Measurements from ENCODE around the gene SYNE4.

Gene SYNE4

GRCh38 chr19:36031308-36031707 lies 22.7 kb upstream of the SYNE4 start:
- no peak for TF ChIP-seq CTCF (IDR thresholded peaks at IDR 0.05; ENCODE audit: borderline replicate concordance, insufficient read depth, low read depth, low read length)

GRCh38 chr19:36030264-36031148 lies 21.9 kb upstream of the SYNE4 start:
- TF ChIP-seq CTCF (IDR thresholded peaks at IDR 0.05; ENCODE audit: borderline replicate concordance, insufficient read depth, low read depth, low read length), result peak; percentile 19; the same call in 1 of the 2 replicates
- no peak overlapping the region for H3K4me3 ChIP-seq (ENCODE audit: low read depth, low read length)

More at GRCh38 chr19:36031308-36031707, 22.7 kb upstream of the SYNE4 start:
- H3K4me3 ChIP-seq (ENCODE audit: low read depth, low read length), result no peak overlapping the region

GRCh38 chr19:36028313-36029041 lies 19.9 kb upstream of the SYNE4 start:
- H3K4me3 ChIP-seq (ENCODE audit: low read depth, low read length), result no peak overlapping the region
- no peak for TF ChIP-seq CTCF (IDR thresholded peaks at IDR 0.05; ENCODE audit: borderline replicate concordance, insufficient read depth, low read depth, low read length)

- H3K4me3 ChIP-seq (ENCODE audit: low read depth, low read length), result no peak overlapping the region
- no peak for TF ChIP-seq CTCF (IDR thresholded peaks at IDR 0.05; ENCODE audit: borderline replicate concordance, insufficient read depth, low read depth, low read length)
These were observed 19.1 kb upstream of the SYNE4 start for GRCh38 chr19:36027696-36028095.

GRCh38 chr19:36026091-36026876 lies 17.7 kb upstream of the SYNE4 start:
- H3K4me3 ChIP-seq (ENCODE audit: low read depth, low read length), result no peak overlapping the region
- TF ChIP-seq CTCF (IDR thresholded peaks at IDR 0.05; ENCODE audit: borderline replicate concordance, insufficient read depth, low read depth, low read length), result no peak

GRCh38 chr19:36025541-36025940 lies 16.9 kb upstream of the SYNE4 start:
- no peak overlapping the region for H3K4me3 ChIP-seq (ENCODE audit: low read depth, low read length)
- no peak for TF ChIP-seq CTCF (IDR thresholded peaks at IDR 0.05; ENCODE audit: borderline replicate concordance, insufficient read depth, low read depth, low read length)
